A204.1 (cell line): ENCODE measurements around the gene TRDMT1.

Source experiments
- FAIRE-seq: peaks from 2 replicates; lab custom pipeline; 2012; peaks lifted over from hg19 to GRCh38; lab: Jason Lieb, UNC

Gene TRDMT1

DNA sequence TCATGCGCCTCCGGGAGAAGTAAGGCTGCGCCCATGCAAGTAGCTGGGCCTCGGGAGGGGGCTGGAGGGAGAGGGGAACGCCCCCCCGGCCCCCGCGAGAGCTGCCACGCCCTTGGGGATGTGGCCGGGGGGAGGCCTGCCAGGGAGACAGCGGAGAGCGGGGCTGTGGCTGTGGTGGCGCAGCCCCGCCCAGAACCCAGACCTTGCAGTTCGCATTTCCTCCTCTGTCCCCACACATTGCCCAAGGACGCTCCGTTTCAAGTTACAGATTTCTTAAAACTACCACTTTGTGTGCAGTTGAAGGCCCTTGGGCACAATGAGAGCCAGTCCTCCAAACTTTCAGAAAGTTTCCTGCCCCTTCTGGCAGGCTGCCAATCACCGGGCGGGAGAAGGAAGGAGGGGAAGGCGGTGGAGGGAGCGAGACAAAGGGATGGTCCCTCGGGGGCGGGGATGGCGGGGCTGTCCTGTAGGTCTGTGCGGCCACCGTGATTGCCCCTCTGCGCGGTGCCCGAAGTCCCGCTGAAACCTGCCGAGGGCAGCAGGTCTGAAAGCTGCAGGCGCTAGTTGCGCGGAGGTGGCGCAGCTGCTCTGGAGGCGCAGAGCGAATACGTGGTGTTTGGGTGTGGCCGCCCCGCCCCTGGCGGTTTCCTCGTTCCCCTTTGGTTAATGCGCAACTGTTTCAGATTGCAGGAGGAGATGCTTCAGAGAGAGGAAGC, 28.7 kb upstream of the TRDMT1 start:
- FAIRE-seq = no peak

DNA sequence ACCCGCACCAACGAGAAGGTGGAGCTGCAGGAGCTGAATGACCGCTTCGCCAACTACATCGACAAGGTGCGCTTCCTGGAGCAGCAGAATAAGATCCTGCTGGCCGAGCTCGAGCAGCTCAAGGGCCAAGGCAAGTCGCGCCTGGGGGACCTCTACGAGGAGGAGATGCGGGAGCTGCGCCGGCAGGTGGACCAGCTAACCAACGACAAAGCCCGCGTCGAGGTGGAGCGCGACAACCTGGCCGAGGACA, 28.2 kb upstream of the TRDMT1 start:
- no peak for FAIRE-seq

DNA sequence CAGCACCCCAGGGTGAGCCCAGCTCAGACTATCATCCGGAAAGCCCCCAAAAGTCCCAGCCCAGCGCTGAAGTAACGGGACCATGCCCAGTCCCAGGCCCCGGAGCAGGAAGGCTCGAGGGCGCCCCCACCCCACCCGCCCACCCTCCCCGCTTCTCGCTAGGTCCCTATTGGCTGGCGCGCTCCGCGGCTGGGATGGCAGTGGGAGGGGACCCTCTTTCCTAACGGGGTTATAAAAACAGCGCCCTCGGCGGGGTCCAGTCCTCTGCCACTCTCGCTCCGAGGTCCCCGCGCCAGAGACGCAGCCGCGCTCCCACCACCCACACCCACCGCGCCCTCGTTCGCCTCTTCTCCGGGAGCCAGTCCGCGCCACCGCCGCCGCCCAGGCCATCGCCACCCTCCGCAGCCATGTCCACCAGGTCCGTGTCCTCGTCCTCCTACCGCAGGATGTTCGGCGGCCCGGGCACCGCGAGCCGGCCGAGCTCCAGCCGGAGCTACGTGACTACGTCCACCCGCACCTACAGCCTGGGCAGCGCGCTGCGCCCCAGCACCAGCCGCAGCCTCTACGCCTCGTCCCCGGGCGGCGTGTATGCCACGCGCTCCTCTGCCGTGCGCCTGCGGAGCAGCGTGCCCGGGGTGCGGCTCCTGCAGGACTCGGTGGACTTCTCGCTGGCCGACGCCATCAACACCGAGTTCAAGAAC, 27.7 kb upstream of the TRDMT1 start:
- no peak for FAIRE-seq

DNA sequence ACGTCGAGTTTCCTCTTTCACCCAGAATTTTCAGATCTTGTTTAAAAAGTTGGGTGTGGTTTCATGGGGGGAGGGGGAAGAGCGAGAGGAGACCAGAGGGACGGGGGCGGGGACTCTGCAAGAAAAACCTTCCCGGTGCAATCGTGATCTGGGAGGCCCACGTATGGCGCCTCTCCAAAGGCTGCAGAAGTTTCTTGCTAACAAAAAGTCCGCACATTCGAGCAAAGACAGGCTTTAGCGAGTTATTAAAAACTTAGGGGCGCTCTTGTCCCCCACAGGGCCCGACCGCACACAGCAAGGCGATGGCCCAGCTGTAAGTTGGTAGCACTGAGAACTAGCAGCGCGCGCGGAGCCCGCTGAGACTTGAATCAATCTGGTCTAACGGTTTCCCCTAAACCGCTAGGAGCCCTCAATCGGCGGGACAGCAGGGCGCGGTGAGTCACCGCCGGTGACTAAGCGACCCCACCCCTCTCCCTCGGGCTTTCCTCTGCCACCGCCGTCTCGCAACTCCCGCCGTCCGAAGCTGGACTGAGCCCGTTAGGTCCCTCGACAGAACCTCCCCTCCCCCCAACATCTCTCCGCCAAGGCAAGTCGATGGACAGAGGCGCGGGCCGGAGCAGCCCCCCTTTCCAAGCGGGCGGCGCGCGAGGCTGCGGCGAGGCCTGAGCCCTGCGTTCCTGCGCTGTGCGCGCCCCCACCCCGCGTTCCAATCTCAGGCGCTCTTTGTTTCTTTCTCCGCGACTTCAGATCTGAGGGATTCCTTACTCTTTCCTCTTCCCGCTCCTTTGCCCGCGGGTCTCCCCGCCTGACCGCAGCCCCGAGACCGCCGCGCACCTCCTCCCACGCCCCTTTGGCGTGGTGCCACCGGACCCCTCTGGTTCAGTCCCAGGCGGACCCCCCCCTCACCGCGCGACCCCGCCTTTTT, 26.9 kb upstream of the TRDMT1 start, which contains the start of gene VIM:
Gene VIM, plus strand, starts transcription at position 151 of the 925 bp plus-strand sequence. CDS start 1,182 bp downstream, outside the sequence.
- peak; percentile 91 for FAIRE-seq

DNA sequence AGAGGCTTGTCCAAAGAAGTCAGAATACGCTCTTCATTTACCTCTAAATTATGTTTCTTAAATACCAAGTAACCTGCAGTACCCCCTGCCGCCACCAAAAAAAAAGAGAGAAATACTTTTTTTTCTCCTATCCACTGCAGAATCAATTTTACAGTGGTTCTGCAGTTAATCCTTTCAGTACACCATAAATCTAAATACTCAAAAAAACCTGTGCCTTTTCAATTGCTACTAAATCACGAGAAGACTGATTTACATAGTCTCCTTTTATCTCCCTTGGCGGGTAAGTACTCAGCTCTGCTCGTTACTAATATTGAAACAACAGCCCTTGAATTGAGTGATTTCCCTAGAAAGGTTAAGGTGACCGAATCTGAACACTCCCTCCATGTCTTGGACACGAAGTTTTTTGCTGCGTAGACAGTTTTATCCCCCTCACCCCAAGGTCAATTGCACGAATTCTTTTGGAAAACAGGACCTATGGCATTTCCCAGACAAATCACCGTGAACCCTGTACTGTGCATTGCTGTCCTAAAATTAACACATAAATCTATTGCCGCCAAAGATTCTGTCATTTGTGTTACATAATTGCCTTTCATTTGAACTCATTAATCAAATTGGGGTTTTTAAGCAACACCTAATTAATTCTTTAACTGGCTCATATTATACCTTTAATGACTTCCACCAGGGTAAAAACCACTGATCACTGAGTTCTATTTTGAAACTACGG, 26.1 kb upstream of the TRDMT1 start:
- FAIRE-seq = no peak

DNA sequence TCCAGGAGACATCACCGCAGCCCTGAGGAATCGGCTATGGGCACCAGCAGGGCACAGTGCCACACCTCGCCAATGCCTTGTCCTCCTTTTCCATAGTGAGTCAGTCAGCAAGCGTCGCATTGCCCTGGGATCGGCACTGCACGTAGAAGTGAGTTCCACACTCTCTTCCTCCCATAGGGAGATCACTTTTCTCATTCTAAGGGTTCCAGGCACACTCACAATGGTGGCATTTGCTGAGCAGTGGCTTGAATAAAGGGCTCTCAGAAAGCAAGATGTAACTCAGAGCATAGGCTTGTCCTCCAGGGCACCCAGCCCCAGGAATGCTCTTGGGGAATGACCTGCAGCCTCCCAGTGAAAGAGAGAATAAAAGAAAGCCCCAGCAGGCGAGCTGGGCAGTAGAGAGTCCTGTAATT, 25.4 kb upstream of the TRDMT1 start:
- FAIRE-seq = no peak

DNA sequence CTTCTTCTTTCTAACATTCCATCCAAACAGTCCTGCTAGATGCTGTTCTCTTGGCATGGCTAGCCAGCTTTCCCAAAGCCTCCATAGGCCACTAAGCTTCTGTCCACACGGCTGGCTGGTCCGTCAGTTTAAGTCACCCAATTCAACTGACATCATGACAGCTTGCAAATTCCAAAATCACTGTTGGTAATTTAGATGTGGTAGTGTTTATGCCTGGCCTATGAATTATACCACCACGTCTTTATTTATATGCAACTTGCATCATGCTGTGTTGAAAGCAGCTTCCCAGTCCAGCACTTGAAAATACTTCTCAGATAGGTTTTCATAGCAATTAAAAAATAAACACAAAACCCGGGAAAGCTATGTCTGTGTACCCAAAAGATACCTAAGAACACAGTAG, 24.3 kb upstream of the TRDMT1 start:
- FAIRE-seq = no peak

DNA sequence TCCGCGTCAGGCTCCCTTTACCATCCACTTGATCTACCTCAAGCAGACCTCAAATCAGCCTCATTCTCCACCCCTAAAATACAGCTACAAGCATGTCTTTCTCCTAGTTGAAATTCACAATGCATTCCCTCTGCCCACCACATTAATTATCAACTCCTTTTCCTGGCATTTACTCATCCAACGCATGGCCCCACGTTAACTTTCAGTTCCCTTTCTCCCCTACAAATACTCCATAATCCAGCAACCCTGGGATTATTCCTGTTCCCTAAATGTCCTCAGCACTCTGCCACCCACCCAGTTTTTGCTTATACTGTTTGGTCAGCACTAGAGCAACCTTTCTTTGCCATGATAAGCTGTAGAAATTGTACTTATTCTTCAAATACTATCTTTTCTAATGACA, 20.9 kb upstream of the TRDMT1 start:
- FAIRE-seq = no peak

DNA sequence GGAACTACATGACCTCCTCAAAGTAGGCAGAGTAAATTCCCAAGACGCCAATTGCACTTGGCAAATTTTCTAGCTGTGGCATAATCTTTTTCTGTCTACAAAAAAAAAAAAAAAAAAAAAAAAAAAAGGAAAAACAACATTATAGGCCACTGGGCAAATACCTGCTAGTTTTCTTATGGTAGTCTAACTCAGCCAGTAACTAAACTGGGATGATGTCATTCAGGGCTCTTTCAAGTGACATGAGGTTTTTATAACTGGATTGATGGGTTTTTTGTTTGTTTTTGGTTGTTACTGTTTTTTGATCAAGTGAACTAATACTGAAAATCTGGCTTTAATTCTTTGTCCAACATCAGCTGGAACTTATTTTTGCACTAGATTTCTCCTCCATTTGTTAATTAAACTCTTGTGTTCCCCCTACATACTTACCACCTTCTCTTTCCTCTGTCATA, 19.2 kb upstream of the TRDMT1 start:
- FAIRE-seq = peak; percentile 98

DNA sequence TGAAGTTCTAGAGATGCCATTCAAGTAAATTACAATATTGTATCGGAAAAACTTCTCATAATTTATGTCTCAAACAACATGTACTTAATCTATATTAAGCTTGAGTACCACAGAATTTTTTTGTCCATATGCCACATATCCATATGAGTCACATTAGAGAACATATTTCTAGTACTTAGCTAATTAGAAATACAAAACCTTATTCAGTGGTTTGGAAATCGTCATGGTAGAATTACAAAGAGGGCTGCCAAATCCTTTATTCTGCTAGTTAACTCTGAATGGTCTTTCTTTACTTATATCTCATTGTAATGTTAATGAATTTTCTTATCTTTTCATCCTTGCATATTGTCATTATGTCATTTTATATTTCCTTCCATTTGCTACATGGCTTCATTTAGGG, 17.6 kb upstream of the TRDMT1 start:
- FAIRE-seq = peak; percentile 76

DNA sequence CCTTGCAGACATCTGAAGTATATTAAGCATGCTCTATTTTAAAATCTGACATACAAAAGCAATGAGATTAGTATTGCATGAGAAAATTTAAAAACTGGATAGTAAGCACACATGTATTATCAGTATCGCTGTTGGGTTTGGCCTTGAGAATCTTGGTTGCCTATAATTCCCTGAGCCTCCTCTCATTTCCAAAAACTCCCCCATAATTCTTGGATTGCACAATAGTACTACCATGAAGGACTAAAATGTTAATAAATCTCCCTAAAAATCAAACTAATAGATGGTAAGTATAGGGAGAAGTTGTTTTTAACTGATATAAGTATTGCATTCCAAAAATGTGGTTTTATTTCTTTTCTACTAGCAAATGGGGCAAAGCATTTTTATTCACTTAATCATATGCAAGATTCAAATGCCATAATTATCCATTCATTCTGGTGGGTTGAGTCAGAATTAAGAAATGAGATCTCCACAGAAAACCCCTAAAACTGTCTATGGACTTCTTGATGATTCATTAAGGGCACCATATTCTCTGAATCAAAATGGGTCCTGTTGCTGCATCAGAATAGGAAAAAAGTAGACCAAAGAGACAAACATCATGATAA, 16.3 kb upstream of the TRDMT1 start:
- peak; percentile 76 for FAIRE-seq

DNA sequence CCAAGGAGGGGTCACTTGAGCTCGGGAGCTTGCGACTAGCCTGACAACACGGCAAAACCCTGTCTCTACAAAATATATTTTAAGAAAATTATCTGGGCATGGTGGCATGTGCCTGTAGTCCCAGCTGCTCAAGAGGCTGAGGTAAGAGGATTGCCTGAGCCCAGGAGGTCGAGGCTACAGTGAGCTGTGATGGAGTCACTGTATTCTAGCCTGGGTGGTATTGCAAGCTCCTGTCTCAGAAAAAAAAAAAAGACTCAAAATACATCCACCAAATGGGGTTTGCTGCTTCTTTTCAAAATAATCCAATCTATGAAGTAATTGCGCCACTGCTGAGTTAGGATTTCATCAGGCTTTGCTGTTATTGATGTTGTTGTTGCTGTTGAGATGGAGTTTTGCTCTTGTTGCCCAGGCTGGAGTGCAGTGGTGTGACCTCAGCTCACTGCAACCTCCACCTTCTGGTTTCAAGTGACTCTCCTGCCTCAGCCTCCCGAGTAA, 15.5 kb upstream of the TRDMT1 start:
- FAIRE-seq = no peak

DNA sequence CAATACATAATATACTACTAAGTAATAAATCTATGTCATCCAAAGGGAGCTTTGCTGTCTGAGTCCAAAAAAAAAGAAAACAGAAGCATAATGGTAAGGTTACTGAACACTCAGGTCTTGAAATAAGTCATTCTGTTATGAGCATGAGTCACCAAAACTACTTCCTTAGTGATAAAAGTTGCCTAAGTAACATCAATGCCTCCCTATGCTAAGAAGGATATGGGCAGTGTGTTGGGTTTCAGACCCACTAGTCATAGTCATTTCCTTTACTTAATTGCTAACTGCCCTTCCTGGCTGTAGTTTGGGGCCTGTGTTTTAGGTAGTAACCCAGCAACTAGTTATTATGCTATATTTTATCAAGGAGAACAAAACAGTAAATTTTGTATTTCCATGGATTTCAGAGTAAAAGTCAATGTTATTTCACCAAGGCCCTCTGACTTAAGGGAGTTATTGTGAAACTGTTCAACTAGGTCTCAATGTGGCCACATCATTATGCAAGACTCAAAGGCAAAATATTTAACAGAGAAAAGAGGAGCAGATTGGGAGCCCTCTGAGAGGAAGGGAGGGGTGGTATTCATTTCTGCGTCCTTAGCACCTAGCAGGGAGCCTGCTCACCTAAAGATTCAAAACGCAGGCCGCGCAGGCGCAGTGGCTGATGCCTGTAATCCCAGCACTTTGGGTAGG, 14.9 kb upstream of the TRDMT1 start:
- peak; percentile 100 for FAIRE-seq

DNA sequence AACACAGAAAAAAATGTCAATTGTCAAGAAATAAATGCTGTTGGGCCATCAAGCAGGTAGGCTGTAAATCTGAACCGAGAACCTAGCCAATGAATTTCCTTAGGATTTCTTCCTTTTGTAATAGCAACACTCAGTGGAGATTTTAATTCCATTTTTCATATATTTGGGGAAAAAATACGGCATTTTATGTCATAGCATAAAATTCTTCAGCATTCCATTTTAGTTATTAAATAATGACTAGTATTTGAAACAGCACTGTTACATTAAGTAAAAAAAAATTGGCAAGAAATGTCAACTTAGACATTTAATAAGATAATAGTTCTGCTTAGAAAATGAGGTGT, 14.3 kb upstream of the TRDMT1 start:
- FAIRE-seq = no peak

DNA sequence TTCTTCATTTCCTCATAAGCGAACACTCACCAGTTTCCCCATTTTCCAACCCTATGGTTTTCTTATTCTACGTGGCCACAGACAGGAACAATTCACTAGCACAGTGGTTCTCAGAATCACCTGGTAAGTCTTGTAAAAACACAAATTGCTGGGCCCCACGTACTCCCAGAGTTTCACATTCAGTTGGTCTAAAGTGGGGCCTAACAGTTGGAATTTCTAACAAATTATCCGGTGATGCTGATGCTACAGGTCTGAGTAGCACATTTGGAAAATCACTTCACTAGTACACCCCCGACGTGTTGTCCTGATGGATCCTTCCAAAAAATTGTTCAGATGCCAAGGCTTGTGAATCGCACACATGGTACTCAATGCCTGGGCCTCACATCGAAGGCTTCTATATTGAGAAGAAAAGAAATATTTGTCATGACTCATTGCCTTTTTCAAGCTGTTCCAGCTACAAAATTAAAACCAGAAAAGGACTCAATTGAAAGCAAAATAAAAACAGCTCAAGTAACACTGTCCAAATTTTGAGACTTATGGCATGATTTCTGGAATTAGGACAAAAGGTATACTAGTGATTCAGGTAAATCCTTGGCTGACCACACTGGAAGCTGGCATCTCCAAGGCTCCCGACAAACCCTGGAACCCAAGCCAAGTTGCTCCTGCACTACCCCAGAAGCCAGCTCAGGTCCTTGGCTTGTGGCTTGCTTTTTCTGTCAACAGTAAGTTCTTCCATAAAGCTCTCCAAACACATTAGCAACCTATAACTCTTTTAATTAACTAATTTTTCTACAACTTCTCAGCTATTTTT, 13.7 kb upstream of the TRDMT1 start:
- FAIRE-seq = no peak

DNA sequence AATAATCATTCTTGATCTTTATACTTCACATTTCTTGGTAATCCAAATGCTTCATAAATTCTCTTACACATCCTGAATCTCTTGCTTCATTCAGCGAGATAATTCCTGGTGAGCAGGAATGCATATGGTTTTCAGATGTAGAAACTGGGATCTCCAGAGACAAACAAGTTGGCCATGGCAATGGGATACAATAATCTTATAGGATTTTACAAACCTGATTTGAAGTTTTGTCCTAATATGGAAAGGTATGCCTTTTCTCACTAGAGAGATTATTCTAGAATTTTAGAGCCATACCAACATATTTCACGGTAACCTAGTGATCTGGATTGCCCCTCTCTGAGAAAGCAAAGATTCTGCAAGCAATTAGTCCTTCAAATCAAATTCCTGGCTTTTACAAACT, 13.1 kb upstream of the TRDMT1 start:
- FAIRE-seq = no peak

DNA sequence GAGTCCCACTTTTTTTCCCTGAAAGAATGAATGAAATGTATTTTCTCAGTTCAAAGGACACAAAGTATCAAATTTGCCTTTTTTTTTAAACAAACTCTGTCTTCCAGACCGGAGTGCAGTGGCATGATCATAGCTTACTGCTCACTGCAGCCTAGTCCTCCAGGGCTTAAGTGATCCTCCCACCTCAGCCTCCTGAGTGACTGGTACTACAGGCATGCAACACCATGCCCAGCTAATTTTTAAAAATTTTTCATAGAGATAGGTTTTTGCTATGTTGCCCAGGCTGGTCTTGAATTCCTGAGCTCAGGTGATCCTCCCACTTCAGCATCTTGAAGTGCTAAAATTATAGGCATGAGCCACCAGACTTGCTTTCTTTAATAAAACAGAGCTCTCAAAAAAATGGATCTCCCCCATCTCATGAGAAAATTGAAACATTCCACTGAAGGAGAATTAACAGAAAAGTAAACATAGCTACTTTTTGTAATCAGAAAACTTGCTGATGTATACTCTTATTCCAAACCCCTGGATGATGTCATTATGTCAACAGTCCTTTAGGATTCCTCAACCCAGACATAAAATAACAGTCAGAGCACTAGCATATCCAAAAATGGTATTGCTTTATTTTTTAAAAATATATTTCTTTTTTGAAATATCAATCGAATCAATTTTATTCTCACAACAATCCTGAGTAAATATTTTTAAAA, 12.3 kb upstream of the TRDMT1 start:
- FAIRE-seq = no peak

DNA sequence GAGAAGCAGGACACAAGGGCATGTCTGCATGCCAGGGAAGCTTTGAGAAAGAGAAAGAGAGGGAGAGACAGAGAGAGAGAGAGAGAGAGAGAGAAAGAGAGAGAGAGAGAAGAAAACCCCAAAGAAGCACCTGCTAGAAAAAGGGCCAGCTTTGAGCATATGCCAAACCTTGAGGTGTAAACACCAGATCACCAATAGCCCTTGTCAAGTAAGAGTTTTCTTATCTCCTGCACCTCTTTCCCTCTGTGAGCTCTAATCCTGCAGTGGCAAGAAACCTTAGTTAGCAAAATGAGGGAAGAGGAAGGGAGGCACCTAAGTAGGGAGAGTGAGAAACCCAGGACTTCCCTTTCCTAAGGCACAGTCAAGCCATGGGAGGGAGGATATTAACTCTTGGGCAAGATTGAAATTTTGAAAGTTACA, 11.3 kb upstream of the TRDMT1 start:
- no peak for FAIRE-seq

DNA sequence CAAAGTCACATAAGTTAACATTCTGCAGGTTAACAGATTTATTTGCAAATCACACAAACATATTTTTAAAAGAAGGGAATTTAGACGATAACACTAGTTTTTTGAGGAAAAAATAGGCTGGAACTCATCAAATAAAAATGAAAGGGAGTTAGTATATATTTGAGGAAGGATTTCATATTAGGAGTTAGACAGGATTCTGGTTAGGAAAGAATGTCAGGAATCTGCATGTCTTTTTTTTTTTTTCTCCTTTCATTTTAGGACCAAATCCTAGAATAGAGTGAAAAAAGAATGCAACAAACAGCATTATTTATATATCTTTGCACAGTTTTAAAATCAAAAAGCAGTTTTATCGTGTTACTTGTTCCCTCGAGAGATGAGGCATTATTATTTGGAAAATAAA, 8.9 kb upstream of the TRDMT1 start:
- peak; percentile 97 for FAIRE-seq

DNA sequence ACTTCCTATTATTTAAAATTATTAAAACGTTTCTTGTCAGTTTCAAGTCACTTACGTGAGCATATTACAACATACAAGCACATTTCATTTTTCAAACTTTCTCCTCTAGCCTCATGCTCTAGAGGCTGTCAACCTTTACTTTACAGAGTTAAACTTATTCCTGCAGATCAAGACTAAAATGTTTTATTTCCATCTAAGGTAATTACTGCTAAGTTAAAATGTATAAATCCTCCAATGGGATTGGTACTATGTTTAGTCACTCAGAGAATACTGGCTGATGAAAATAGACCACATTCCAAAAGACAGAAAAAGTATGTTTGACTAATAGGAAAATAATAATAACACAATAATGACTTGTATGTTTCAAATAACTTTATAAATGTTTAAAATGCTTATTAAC, 8.4 kb upstream of the TRDMT1 start:
- FAIRE-seq = no peak
